Amniotic stem cell (primary cell): ENCODE results near the gene ZC4H2.
"Not testable (repeated sequence)": the region's sequence is repeated elsewhere in the genome, so short reads cannot be mapped to it uniquely, and the experiment has no call there.

Experiments
- DNase-seq: peaks from one replicate; lab custom pipeline; 2025; lab: John Stamatoyannopoulos, UW

Gene ZC4H2

GRCh38 chrX:64975989-64976672 is at the start of gene ZC4H2:
TSS of gene ZC4H2 (minus strand) at chrX:64976450. CDS start at chrX:64976377, 73 bp downstream.
- peak; percentile 33 for DNase-seq

GRCh38 chrX:65017451-65017850 is 41.2 kb upstream of the ZC4H2 start:
- DNase-seq, result no peak

GRCh38 chrX:65014230-65014629 is 38.0 kb upstream of the ZC4H2 start:
- DNase-seq, result no peak

- no peak for DNase-seq
Measured at GRCh38 chrX:65009459-65009858, 33.2 kb upstream of the ZC4H2 start.

GRCh38 chrX:65002208-65002607 is 26.0 kb upstream of the ZC4H2 start:
- DNase-seq, result not testable (repeated sequence)

GRCh38 chrX:64996805-64997204 is 20.6 kb upstream of the ZC4H2 start:
- no peak for DNase-seq

- no peak for DNase-seq
Measured at GRCh38 chrX:64994131-64994798, 18.0 kb upstream of the ZC4H2 start.

GRCh38 chrX:64977830-64978229 is 1.6 kb upstream of the ZC4H2 start:
- DNase-seq, result no peak

GRCh38 chrX:64977051-64977450 is 801 bp upstream of the ZC4H2 start:
- no peak for DNase-seq

- no peak for DNase-seq
Measured at GRCh38 chrX:64976673-64977040, 407 bp upstream of the ZC4H2 start.

- DNase-seq, result no peak
Measured at GRCh38 chrX:64975491-64975890, 759 bp downstream of the ZC4H2 start.

GRCh38 chrX:64925480-64925879 is 50.8 kb downstream of the ZC4H2 start:
- no peak for DNase-seq

GRCh38 chrX:64908121-64908520 is 68.1 kb downstream of the ZC4H2 start:
- no peak for DNase-seq

- DNase-seq, result no peak
Measured at GRCh38 chrX:64894454-64895038, 81.7 kb downstream of the ZC4H2 start.

GRCh38 chrX:64885850-64886249 is 90.4 kb downstream of the ZC4H2 start:
- no peak for DNase-seq

- not testable (repeated sequence) for DNase-seq
Measured at GRCh38 chrX:64878709-64879108, 97.5 kb downstream of the ZC4H2 start.

- DNase-seq, result no peak
Measured at GRCh38 chrX:64867217-64867616, 109.0 kb downstream of the ZC4H2 start.
